Lower lobe of right lung (tissue), 2 donors: ENCODE results near the gene RADIL. TPM values are rescaled to one million over a fixed set of nuclear protein-coding genes. Genes with fewer than 3 reads are reported as not detected.

Experiments used
- ATAC-seq, 2 donors: fragments of 200-7000 bp; cut with Tn5 transposase; one replicate each; pipeline ENCODE4 v1.9.1; 2020 to 2022; ENCODE audit warnings: mild to moderate bottlenecking in 2 of 2, moderate library complexity in 2 of 2
- DNase-seq: peaks from one replicate; pipeline ENCODE4 v3.0.0-alpha.2; 2020
- H3K27ac ChIP-seq: fragments of 200-600 bp; one replicate; pipeline ENCODE4 v1.8.0; 2022
- H3K27me3 ChIP-seq: fragments of 200-600 bp; one replicate; pipeline ENCODE4 v1.8.0; 2022; ENCODE audit warnings: low read depth
- H3K36me3 ChIP-seq: fragments of 200-600 bp; one replicate; pipeline ENCODE4 v1.8.0; 2022; ENCODE audit warnings: mild to moderate bottlenecking
- H3K4me1 ChIP-seq: fragments of 200-600 bp; one replicate; pipeline ENCODE4 v1.8.0; 2022
- H3K4me3 ChIP-seq: fragments of 200-600 bp; one replicate; pipeline ENCODE4 v1.8.0; 2022; ENCODE audit warnings: mild to moderate bottlenecking
- H3K9me3 ChIP-seq: fragments of 200-600 bp; one replicate; pipeline ENCODE4 v1.8.0; 2022
- CTCF ChIP-seq: fragments of 200-600 bp; IDR thresholded peaks from one replicate; pipeline ENCODE4 v1.8.0; 2022; ENCODE audit warnings: antibody characterized with exemption, mild to moderate bottlenecking
- intact Hi-C: fragments of 100-400 bp; cut with DNase I; formaldehyde crosslinking; loops from one replicate; pipeline ENCODE4 v1.11.0; 2022
- total RNA-seq: library from RNA; stranded (reverse); fragmentation: NEBNext Ultra II Directional; extraction: Animal tissue kit (Norgen Biotek cat#: 25700); gene quantifications from one replicate; pipeline ENCODE4 v1.2.1, GENCODE V29; 2021
- donor health status: DM: no; HTN: yes; CAD: no; lungs with severe emphysema.

The RADIL gene
- total RNA-seq, 1 donor from 2014 or later: 9.7 TPM

- ATAC-seq: no peak
- intact Hi-C loops: no loop called here
- H3K27me3 ChIP-seq: no peaks in the 10 kb centered on the region
- TF ChIP-seq CTCF: no peak
- H3K9me3 ChIP-seq: no peaks in the 10 kb centered on the region
- no peak overlapping the region for H3K27ac ChIP-seq
- H3K36me3 ChIP-seq: peaks cover 11% of the 10 kb centered on the region
- no peak overlapping the region for H3K4me3 ChIP-seq
- peak; percentile 38 for DNase-seq
- no peaks in the 10 kb centered on the region for H3K4me1 ChIP-seq
Measured at GRCh38 chr7:4818000-4818794, 65.3 kb downstream of the RADIL start.

DNA sequence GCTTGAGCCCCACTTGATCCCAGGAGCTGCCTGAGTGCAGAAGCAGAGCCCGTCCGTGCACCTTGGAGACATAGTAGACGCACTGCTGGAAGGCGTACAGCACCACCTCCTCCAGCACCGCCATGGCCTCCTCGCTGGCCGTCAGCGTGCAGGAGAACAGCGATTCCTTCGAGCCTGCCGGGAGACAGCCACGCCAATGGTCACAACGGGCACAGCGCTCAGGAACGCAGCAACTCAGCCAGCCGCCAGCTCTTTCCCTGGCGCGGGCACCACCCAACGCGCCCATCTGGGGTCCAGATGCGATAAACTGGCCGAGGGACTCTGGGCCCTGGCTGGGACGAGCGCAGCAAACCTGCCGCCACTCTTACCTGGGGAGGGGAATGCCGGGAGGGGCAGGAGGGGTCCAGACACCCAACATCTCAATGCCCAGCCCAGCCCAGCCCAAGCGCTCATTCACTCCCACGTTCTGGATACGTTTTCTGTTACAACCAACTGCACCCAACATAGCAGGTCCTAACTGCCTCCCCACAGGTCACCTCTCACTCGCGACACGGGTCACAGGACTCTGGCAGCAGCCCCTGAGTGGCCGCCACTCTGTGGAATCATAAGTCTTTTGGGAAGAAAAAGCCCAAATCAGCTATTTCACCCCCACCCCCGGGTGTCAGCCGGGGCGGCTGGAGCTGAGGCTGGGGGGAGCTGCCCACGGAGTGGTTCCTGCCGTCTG, 66.2 kb downstream of the RADIL start:
- H3K36me3 ChIP-seq: peaks cover 14% of the 10 kb centered on the region
- H3K27me3 ChIP-seq: no peaks in the 10 kb centered on the region
- ATAC-seq (no peak), DNase-seq (peak; percentile 44)
- intact Hi-C loops: no loop called here
- no peak for TF ChIP-seq CTCF
- no peak overlapping the region for H3K27ac ChIP-seq
- H3K4me3 ChIP-seq: no peak overlapping the region
- H3K4me1 ChIP-seq: no peaks in the 10 kb centered on the region
- no peaks in the 10 kb centered on the region for H3K9me3 ChIP-seq

DNA sequence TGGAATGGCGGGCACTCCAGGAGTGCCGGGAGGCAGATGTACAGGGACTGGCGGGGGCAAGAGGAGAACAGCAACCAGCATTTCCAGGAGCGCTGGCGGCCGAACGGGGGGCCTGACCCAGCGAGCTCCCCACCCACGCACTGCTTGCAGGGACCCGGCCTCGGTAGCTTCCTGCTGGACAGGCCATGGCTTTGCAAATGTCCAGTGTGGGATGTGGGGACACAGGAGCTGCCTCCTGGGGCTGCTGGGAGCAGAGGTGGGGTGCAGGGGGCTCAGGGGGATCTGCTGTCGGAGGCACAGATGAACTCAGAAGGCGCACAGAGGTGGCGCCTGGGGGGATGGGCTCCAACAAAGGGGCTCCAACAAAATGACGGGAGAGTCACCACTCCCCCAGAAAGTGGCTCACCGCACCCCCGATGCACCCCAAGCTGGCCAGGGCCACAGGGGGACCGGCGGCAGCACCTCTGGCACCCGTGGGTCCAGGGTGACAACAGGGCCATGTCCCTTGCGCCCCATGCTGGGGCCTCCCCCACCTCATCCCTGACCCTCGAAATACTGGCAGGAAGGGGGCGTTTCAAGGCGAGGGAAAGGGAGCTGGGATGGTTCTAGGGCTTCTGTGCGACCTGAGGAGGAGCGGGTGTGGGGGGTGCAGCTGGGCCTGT, 67.0 kb downstream of the RADIL start:
- TF ChIP-seq CTCF: no peak
- H3K36me3 ChIP-seq: peaks cover 9% of the 10 kb centered on the region
- ATAC-seq (no peak), DNase-seq (peak; percentile 40)
- H3K27me3 ChIP-seq: no peaks in the 10 kb centered on the region
- intact Hi-C loops: no loop called here
- no peaks in the 10 kb centered on the region for H3K4me1 ChIP-seq
- H3K9me3 ChIP-seq: no peaks in the 10 kb centered on the region
- no peak overlapping the region for H3K4me3 ChIP-seq
- no peak overlapping the region for H3K27ac ChIP-seq

GRCh38 chr7:4815609-4816418, 67.7 kb downstream of the RADIL start:
- no peak for TF ChIP-seq CTCF
- Histone ChIP-seq H3K9me3 (no peaks in the 10 kb centered on the region), H3K27me3 (no peaks in the 10 kb centered on the region), H3K4me3 (no peak overlapping the region), H3K4me1 (no peaks in the 10 kb centered on the region), H3K27ac (no peak overlapping the region), H3K36me3 (peaks cover 9% of the 10 kb centered on the region)
- intact Hi-C loops: no loop called here
- DNase-seq (peak; percentile 41), ATAC-seq (peak in 1 of 2 donors; percentile 8)

- Histone ChIP-seq H3K27me3 (no peaks in the 10 kb centered on the region), H3K9me3 (no peaks in the 10 kb centered on the region), H3K4me3 (no peak overlapping the region), H3K36me3 (peaks cover 12% of the 10 kb centered on the region), H3K27ac (no peak overlapping the region), H3K4me1 (no peaks in the 10 kb centered on the region)
- ATAC-seq: no peak
- DNase-seq: peak; percentile 42
- intact Hi-C loops: no loop called here
- TF ChIP-seq CTCF: no peak
Measured at GRCh38 chr7:4815121-4815520, 68.4 kb downstream of the RADIL start.
